GM23338 (cell line): ENCODE results near the gene RNF217. TPM values are rescaled to one million over a fixed set of nuclear protein-coding genes. Genes with fewer than 3 reads are reported as not detected.

ENCODE experiments used
- ATAC-seq: fragments of 200-7000 bp; cut with Tn5 transposase; 3 replicates; pipeline ENCODE4 v1.9.1; 2020
- DNase-seq: peaks from one replicate; pipeline ENCODE4 v3.0.0-alpha.2; 2015; ENCODE audit warnings: low spot score
- H2AFZ ChIP-seq: fragments of 200-600 bp; sonication (generic); 2 replicates; pipeline ENCODE4 v1.8.0; 2016; ENCODE audit warnings: antibody characterized with exemption, mild to moderate bottlenecking, moderate library complexity
- H3F3A ChIP-seq: fragments of 200-600 bp; sonication (generic); replicated peaks from 2 replicates; pipeline ENCODE4 v1.8.0; 2017; ENCODE audit warnings: antibody characterized with exemption, mixed run types, low read depth
- H3K27ac ChIP-seq: fragments of 200-600 bp; sonication (generic); 2 replicates; pipeline ENCODE4 v1.6.1; 2016; ENCODE audit warnings: low read depth
- H3K27me3 ChIP-seq: fragments of 200-600 bp; sonication (generic); 2 replicates; pipeline ENCODE4 v1.8.0; 2016; ENCODE audit warnings: mild to moderate bottlenecking, mixed run types, moderate library complexity; ENCODE audit not compliant: insufficient read depth
- H3K36me3 ChIP-seq: fragments of 200-600 bp; sonication (generic); 2 replicates; pipeline ENCODE4 v1.8.0; 2016; ENCODE audit warnings: mild to moderate bottlenecking; ENCODE audit not compliant: insufficient read depth
- H3K4me1 ChIP-seq: fragments of 200-600 bp; sonication (generic); 2 replicates; pipeline ENCODE4 v1.8.0; 2016; ENCODE audit warnings: mild to moderate bottlenecking, moderate library complexity; ENCODE audit not compliant: insufficient read depth
- H3K4me2 ChIP-seq: fragments of 200-600 bp; sonication (generic); 2 replicates; pipeline ENCODE4 v1.7.1; 2017; ENCODE audit warnings: mixed run types
- H3K4me3 ChIP-seq: fragments of 200-600 bp; sonication (generic); 2 replicates; pipeline ENCODE4 v1.6.1; 2016; ENCODE audit warnings: mixed run types
- H3K79me2 ChIP-seq: fragments of 200-600 bp; sonication (generic); replicated peaks from 2 replicates; pipeline ENCODE4 v1.8.0; 2017; ENCODE audit warnings: mild to moderate bottlenecking; ENCODE audit not compliant: insufficient read depth
- H3K9me2 ChIP-seq: fragments of 200-600 bp; sonication (generic); 2 replicates; pipeline ENCODE4 v1.8.0; 2017; ENCODE audit not compliant: insufficient read depth
- H4K20me1 ChIP-seq: fragments of 200-600 bp; sonication (generic); replicated peaks from 2 replicates; pipeline ENCODE4 v1.8.0; 2017; ENCODE audit warnings: mild to moderate bottlenecking; ENCODE audit not compliant: insufficient read depth
- H3K27ac Mint-ChIP-seq: 2 replicates; pipeline ENCODE4 v1.8.0; 2020; ENCODE audit warnings: inconsistent platforms, mild to moderate bottlenecking, moderate library complexity, mixed read lengths
- H3K27me3 Mint-ChIP-seq: 3 replicates; pipeline ENCODE4 v1.8.0; 2022; ENCODE audit warnings: low read depth, mild to moderate bottlenecking, moderate library complexity, mixed read lengths, inconsistent platforms; ENCODE audit not compliant: insufficient read depth, poor library complexity
- H3K36me3 Mint-ChIP-seq: 3 replicates; pipeline ENCODE4 v1.8.0; 2021; ENCODE audit warnings: low read depth, mild to moderate bottlenecking, inconsistent platforms, moderate library complexity, mixed read lengths
- H3K4me1 Mint-ChIP-seq: 3 replicates; pipeline ENCODE4 v1.8.0; 2020; ENCODE audit warnings: mild to moderate bottlenecking, inconsistent platforms, mixed read lengths
- H3K4me3 Mint-ChIP-seq: 3 replicates; pipeline ENCODE4 v1.8.0; 2021; ENCODE audit warnings: moderate library complexity, mild to moderate bottlenecking, inconsistent platforms, mixed read lengths
- H3K9me3 Mint-ChIP-seq: 3 replicates; pipeline ENCODE4 v1.8.0; 2020; ENCODE audit warnings: moderate library complexity, mild to moderate bottlenecking, inconsistent platforms, mixed read lengths
- CREB1 ChIP-seq: fragments of 250-450 bp; sonication (Bioruptor Pico); IDR thresholded peaks from 2 replicates; pipeline ENCODE4 v1.5.0; 2020; ENCODE audit warnings: low read depth, mild to moderate bottlenecking, moderate library complexity
- CTCF ChIP-seq, 2 experiments: fragments of 200-600 bp in 1 of 2; sonication (generic) in 1 of 2; conservative IDR thresholded peaks; 2 replicates each; pipeline versions ENCODE4 v1.5.1 to v1.6.1; 2016 to 2017; ENCODE audit warnings: antibody characterized with exemption in 2 of 2, low read depth in 2 of 2, mild to moderate bottlenecking in 2 of 2, moderate library complexity in 1 of 2
- ETS1 ChIP-seq: IDR thresholded peaks from 2 replicates; pipeline ENCODE4 v1.6.1; 2016; ENCODE audit warnings: antibody characterized with exemption
- EZH2 ChIP-seq: fragments of 200-600 bp; sonication (generic); IDR thresholded peaks from one replicate; pipeline ENCODE4 v1.8.0; 2017; ENCODE audit warnings: antibody characterized with exemption, mild to moderate bottlenecking, low read depth; ENCODE audit not compliant: unreplicated experiment
- EZH2phosphoT487 ChIP-seq: fragments of 200-600 bp; sonication (generic); IDR thresholded peaks from one replicate; pipeline ENCODE4 v1.8.1; 2018; ENCODE audit warnings: antibody characterized with exemption; ENCODE audit not compliant: unreplicated experiment
- JUNB ChIP-seq: IDR thresholded peaks from one replicate; pipeline ENCODE4 v1.6.1; 2016; ENCODE audit warnings: antibody characterized with exemption; ENCODE audit not compliant: unreplicated experiment
- NANOG ChIP-seq: IDR thresholded peaks from 2 replicates; pipeline ENCODE4 v1.6.1; 2016; ENCODE audit warnings: antibody characterized with exemption, borderline replicate concordance
- POLR2AphosphoS5 ChIP-seq: IDR thresholded peaks from 2 replicates; pipeline ENCODE4 v1.6.1; 2016; ENCODE audit warnings: antibody characterized with exemption, low read depth
- REST ChIP-seq: IDR thresholded peaks from one replicate; pipeline ENCODE4 v1.6.1; 2018; ENCODE audit warnings: antibody characterized with exemption; ENCODE audit not compliant: unreplicated experiment
- STAT1 ChIP-seq: IDR thresholded peaks from one replicate; pipeline ENCODE4 v1.6.1; 2016; ENCODE audit warnings: antibody characterized with exemption; ENCODE audit not compliant: unreplicated experiment
- ZNF114 ChIP-seq: fragments of 250-450 bp; sonication (Bioruptor Pico); IDR thresholded peaks from 2 replicates; pipeline ENCODE4 v1.5.0; 2020; ENCODE audit warnings: mild to moderate bottlenecking, moderate library complexity
- ZNF331 ChIP-seq: fragments of 250-450 bp; sonication (Bioruptor Pico); IDR thresholded peaks from 2 replicates; pipeline ENCODE4 v1.5.0; 2020; ENCODE audit warnings: low read depth, mild to moderate bottlenecking, moderate library complexity
- ZNF462 ChIP-seq: fragments of 250-450 bp; sonication (Bioruptor Pico); IDR thresholded peaks from 2 replicates; pipeline ENCODE4 v1.5.0; 2020; ENCODE audit warnings: mild to moderate bottlenecking, moderate library complexity
- polyA plus RNA-seq: library from polyadenylated mRNA; unstranded; fragments of >200 nt; fragmentation: Nextera tagmentation; extraction: Ambion mirVana; gene quantifications from 2 replicates; pipeline ENCODE4 v1.2.1, GENCODE V29; 2016
- total RNA-seq: library from RNA; depleted of rRNA; stranded (reverse); fragments of >200 nt; shearing (Covaris generic); gene quantifications from 2 replicates; pipeline ENCODE4 v1.2.3, GENCODE V29; 2014

The RNF217 gene
- total and polyA plus RNA-seq, 2 experiments from 2014 or later: 1.7 to 6.2 TPM

- Histone ChIP-seq H3K4me2 (no peak overlapping the region), H3K27ac (no peak overlapping the region), H3K27me3 (no peaks in the 10 kb centered on the region), H3K9me2 (no peaks in the 10 kb centered on the region), H3K4me1 (0 out of 2 replicates have a peak, but pooled peaks cover 9% of the 10 kb centered on the region), H2AFZ (no peak overlapping the region), H4K20me1 (no peaks in the 10 kb centered on the region), H3K79me2 (no peaks in the 10 kb centered on the region), H3F3A (no peaks in the 10 kb centered on the region), H3K4me3 (no peak overlapping the region), H3K36me3 (no peaks in the 10 kb centered on the region)
- ATAC-seq (no peak), DNase-seq (no peak)
- Mint-ChIP-seq H3K4me3 (no peak overlapping the region), H3K9me3 (no peaks in the 10 kb centered on the region), H3K36me3 (no peaks in the 10 kb centered on the region), H3K27me3 (peaks cover 1% of the 10 kb centered on the region), H3K4me1 (peaks cover 12% of the 10 kb centered on the region), H3K27ac (no peak overlapping the region)
- TF ChIP-seq JUNB: no peak
- TF ChIP-seq REST: no peak
- TF ChIP-seq EZH2: no peak
- no peak for TF ChIP-seq NANOG
- no peak for TF ChIP-seq CTCF (conservative IDR thresholded peaks at IDR 0.05; ENCODE audit: low read depth in 2 of 2)
- no peak for TF ChIP-seq EZH2phosphoT487
- no peak for TF ChIP-seq ZNF114
- no peak for TF ChIP-seq CREB1 (CRISPR knock-in tag)
- no peak for TF ChIP-seq ZNF331 (CRISPR knock-in tag)
- TF ChIP-seq ZNF462 (CRISPR knock-in tag): no peak
- no peak for TF ChIP-seq POLR2AphosphoS5
- TF ChIP-seq ETS1: no peak
- TF ChIP-seq STAT1: no peak
These were observed 114.2 kb downstream of the RNF217 start for GRCh38 chr6:125076482-125076742.
